IPS-18a (cell line): ENCODE results near the gene CABP2.
"Not testable (repeated sequence)": the region's sequence is repeated elsewhere in the genome, so short reads cannot be mapped to it uniquely, and the experiment has no call there.

Experiments used
- H3K27ac ChIP-seq: one replicate; pipeline ENCODE4 v1.5.1; 2013; ENCODE audit warnings: low read length
- H3K27me3 ChIP-seq: one replicate; pipeline ENCODE4 v1.6.1; 2013; ENCODE audit warnings: mild to moderate bottlenecking, low read length; ENCODE audit not compliant: control insufficient read depth, insufficient read depth
- H3K36me3 ChIP-seq: one replicate; pipeline ENCODE4 v1.6.1; 2013; ENCODE audit warnings: low read depth, low read length; ENCODE audit not compliant: control insufficient read depth
- H3K4me1 ChIP-seq: one replicate; pipeline ENCODE4 v1.6.1; 2013; ENCODE audit warnings: low read depth, low read length; ENCODE audit not compliant: control insufficient read depth
- H3K4me3 ChIP-seq: one replicate; pipeline ENCODE4 v1.5.1; 2013; ENCODE audit warnings: low read length
- H3K9ac ChIP-seq: one replicate; pipeline ENCODE4 v1.6.1; 2013; ENCODE audit warnings: mild to moderate bottlenecking, low read length, moderate library complexity
- H3K9me3 ChIP-seq: one replicate; pipeline ENCODE4 v1.6.1; 2013; ENCODE audit warnings: low read depth, low read length; ENCODE audit not compliant: control insufficient read depth

Gene CABP2

DNA sequence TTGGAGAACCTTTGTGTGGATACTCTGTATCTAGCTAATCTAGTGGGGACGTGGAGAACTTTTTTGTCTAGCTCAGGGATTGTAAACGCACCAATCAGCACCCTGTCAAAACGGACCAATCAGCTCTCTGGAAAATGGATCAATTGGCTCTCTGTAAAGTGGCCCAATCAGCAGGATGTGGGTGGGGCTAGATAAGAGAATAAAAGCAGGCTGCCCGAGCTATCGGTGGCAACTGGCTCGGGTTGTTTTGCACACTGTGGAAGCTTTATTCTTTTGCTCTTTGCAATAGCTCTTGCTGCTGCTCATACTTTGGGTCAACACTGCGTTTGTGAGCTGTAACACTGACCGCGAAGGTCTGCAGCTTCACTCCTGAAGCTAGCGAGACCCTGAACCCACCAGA, 46.6 kb downstream of the CABP2 start:
- not testable (repeated sequence) for H3K9me3 ChIP-seq, H3K36me3 ChIP-seq, H3K27me3 ChIP-seq, H3K4me1 ChIP-seq, H3K9ac ChIP-seq, H3K27ac ChIP-seq, H3K4me3 ChIP-seq

DNA sequence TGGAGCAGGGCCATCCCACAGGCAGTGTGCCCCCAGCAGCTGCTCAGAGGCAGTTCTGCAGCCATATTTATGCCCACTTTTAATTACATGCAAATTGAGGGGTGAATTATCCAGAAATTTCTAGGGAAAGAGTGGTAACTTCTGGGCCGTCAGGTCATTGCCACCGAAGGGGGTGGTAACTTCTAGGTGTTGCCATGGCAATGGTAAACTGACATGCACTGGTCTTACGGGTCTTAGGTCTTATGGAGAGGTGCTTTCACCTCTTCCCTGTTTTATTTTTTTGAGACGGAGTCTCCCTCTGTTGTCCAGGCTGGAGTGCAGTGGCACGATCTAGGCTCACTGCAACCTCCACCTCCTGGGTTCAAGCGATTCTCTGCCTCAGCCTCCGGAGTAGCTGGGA, 50.4 kb downstream of the CABP2 start:
- Histone ChIP-seq H3K9ac (no peak overlapping the region), H3K36me3 (no peaks in the 10 kb centered on the region), H3K4me3 (no peak overlapping the region), H3K27me3 (no peaks in the 10 kb centered on the region), H3K4me1 (no peaks in the 10 kb centered on the region), H3K27ac (no peak overlapping the region), H3K9me3 (no peaks in the 10 kb centered on the region)

DNA sequence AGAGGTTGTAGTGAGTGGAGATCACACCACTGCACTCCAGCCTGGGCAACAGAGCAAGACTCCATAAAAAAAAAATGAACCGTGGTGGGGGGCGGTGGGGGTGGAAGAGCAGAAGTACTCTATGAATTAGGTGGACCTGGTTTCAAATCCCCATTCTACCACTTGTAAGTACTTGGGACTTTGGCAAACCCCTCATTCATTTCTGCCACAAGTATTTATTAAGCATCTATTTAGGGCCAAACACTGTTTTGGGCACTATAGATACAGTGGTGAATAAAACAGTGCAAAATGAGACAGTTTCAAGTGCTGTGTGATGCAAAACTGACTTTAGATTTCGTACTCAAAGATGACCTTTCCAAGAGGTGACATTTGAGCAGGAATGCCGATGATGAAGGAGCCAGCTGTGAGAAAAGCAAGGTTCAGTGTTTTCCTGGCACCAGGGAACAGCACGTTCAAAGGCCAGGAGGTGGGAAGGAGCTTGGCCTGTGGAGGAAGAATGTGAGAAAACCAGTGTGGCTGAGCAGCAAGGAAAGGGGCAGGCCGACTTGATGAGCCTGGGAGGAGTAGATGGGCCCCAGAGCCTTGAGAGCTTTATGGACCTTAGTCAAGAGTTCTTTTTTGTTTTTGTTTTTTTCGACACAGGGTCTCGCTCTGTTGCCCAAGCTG, 52.8 kb downstream of the CABP2 start:
- H3K27me3 ChIP-seq: no peaks in the 10 kb centered on the region
- no peaks in the 10 kb centered on the region for H3K9me3 ChIP-seq
- H3K27ac ChIP-seq: no peak overlapping the region
- no peaks in the 10 kb centered on the region for H3K4me1 ChIP-seq
- no peaks in the 10 kb centered on the region for H3K36me3 ChIP-seq
- H3K4me3 ChIP-seq: no peak overlapping the region
- no peak overlapping the region for H3K9ac ChIP-seq

DNA sequence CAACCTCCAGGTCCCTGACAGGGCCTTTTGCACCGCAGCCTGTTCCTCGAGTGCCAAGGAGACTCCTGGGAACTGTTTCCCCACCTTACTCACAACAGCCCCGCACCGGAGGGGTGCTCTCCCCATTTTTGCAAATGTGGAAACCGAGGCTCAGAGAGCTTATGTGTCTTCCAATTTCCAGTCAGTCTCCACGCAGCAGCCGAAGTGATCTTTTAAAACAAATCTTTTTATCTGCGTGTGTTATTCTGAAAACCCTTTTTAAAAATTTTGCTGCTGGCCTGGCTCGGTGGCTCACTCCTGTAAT, 53.8 kb downstream of the CABP2 start:
- Histone ChIP-seq H3K27me3 (no peaks in the 10 kb centered on the region), H3K9ac (peak overlapping the region; percentile 28), H3K4me3 (peak overlapping the region; percentile 68), H3K9me3 (no peaks in the 10 kb centered on the region), H3K27ac (no peak overlapping the region), H3K4me1 (no peaks in the 10 kb centered on the region), H3K36me3 (no peaks in the 10 kb centered on the region)
